Activated CD8-positive, alpha-beta memory T cell treated with anti-CD3 and anti-CD28 coated beads for 48 hours (primary cell): ENCODE measurements around the gene PLVAP.
A peak's percentile ranks its signal among the peaks of the same experiment; 100 is the strongest.

ENCODE experiments used
- DNase-seq, 3 experiments: peaks; one replicate each; pipeline ENCODE4 v3.0.0-alpha.2; 2020; ENCODE audit warnings: low read depth in 2 of 3, low spot score in 2 of 3

PLVAP gene

GRCh38 chr19:17304386-17305215 lies 72.5 kb downstream of the PLVAP start:
- DNase-seq, result no peak

DNA sequence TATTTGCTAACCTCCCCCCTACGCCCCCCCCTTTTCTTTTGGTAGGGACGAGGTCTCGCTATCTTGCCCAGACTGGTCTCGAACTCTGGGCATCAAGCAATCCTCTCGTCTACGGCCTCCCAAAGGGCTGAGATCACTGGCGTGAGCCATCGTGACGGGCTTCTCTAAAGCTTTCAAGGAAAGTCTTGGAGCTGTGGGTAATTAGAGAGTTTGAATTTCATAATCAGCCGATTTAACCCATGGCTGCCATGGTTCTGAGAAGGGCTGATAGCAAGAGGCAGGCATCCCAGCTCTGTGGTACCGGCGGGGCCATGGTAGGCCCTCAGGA lies 73.2 kb downstream of the PLVAP start:
- DNase-seq, result no peak

- DNase-seq, result peak; percentile 85 to 86 (median 86)
Measured at GRCh38 chr19:17303167-17303939, 73.8 kb downstream of the PLVAP start, which contains the start of gene ABHD8. Gene ABHD8, minus strand, starts transcription at chr19:17303425. Its CDS starts 1,809 bp downstream, at chr19:17301616.

DNA sequence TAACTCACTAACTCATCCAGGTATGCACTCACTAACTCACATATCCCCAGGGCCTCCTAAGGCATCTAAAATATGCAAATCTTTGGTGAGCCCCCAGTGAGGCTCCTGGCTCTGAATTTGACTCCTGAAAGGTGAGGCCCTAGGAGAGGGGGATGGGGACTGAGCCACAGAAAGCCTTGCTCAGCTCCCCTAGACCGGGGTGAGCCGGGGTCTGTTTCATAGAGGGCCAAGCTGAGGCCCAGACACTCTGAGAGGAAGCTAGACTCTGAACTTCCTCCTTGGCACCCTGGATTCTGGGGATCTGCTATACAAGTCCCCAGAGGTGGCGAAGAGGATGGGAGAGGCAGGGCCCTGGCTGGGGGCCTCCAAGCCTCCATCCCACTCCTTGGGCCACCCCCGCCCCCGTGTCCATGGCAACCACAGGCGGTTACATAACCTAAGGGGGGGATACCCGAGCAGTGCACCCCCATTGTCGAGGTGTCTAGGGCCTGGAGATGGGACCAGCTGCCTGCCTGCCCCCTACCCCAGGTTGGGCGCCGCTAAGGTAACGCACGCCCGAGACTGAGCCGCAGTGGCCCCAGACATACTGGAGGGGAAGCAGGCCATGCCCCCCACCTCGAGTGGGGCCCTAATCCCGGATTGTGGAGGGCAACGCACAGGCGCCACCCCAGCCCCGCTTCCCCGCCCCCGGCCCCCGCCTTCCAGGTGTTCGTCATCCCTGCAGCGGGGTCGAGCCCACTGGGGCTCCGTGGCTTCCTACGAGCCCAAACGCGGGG lies 74.6 kb downstream of the PLVAP start:
- no peak for DNase-seq
